Ishikawa (cell line): ENCODE measurements around the gene BTG1.

Experiments used
- CEBPB ChIP-seq: IDR thresholded peaks from 2 replicates; pipeline ENCODE4 v1.6.1; 2012
- CREB1 ChIP-seq: IDR thresholded peaks from 2 replicates; pipeline ENCODE4 v1.6.1; 2012; ENCODE audit warnings: low read depth
- EGR1 ChIP-seq: IDR thresholded peaks from 2 replicates; pipeline ENCODE4 v1.6.1; 2012
- EP300 ChIP-seq: IDR thresholded peaks from 2 replicates; pipeline ENCODE4 v1.6.1; 2012; ENCODE audit warnings: borderline replicate concordance
- FOXM1 ChIP-seq: IDR thresholded peaks from 2 replicates; pipeline ENCODE4 v1.6.1; 2012; ENCODE audit warnings: low read depth, borderline replicate concordance
- NFIC ChIP-seq: IDR thresholded peaks from 2 replicates; pipeline ENCODE4 v1.6.1; 2012
- RAD21 ChIP-seq: IDR thresholded peaks from 2 replicates; pipeline ENCODE4 v1.6.1; 2012; ENCODE audit warnings: low read depth
- TAF1 ChIP-seq: IDR thresholded peaks from 2 replicates; pipeline ENCODE4 v1.6.1; 2012; ENCODE audit warnings: low read depth, mild to moderate bottlenecking
- TCF12 ChIP-seq: IDR thresholded peaks from 2 replicates; pipeline ENCODE4 v1.6.1; 2012; ENCODE audit warnings: low read depth
- TEAD4 ChIP-seq: IDR thresholded peaks from 2 replicates; pipeline ENCODE4 v1.6.1; 2012
- YY1 ChIP-seq: IDR thresholded peaks from 2 replicates; pipeline ENCODE4 v1.6.1; 2012; ENCODE audit warnings: low read depth
- ZBTB7A ChIP-seq: IDR thresholded peaks from 2 replicates; pipeline ENCODE4 v1.6.1; 2012; ENCODE audit warnings: low read depth
- TF ChIP-seq, protein P1 (sequence below): IDR thresholded peaks from 2 replicates; pipeline ENCODE4 v1.6.1; 2012; ENCODE audit warnings: low read depth, mild to moderate bottlenecking
- TF ChIP-seq, protein P2 (sequence below): IDR thresholded peaks from 2 replicates; pipeline ENCODE4 v1.6.1; 2012
- TF ChIP-seq, protein P3 (sequence below): IDR thresholded peaks from 2 replicates; pipeline ENCODE4 v1.6.1; 2012

BTG1 gene

DNA sequence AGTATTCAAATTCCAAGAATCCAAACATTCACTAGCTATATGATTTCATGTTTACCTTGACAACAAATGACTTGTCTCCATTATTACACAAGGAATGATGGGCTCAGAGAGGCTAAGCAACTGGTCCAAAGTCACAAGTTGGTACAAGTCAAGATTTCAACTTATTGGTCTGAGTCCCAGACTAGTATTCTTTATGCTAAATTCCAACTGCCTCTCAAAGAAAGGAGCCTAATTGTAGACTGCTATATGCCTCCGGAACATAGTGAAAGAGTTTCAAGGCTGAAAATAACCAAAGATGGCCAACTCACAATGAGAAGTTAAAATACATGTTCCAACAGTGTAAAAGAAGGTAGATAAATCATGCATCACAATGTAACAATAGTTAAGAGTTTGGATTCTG lies 7.5 kb downstream of the BTG1 start:
- TF ChIP-seq, protein P1, sequence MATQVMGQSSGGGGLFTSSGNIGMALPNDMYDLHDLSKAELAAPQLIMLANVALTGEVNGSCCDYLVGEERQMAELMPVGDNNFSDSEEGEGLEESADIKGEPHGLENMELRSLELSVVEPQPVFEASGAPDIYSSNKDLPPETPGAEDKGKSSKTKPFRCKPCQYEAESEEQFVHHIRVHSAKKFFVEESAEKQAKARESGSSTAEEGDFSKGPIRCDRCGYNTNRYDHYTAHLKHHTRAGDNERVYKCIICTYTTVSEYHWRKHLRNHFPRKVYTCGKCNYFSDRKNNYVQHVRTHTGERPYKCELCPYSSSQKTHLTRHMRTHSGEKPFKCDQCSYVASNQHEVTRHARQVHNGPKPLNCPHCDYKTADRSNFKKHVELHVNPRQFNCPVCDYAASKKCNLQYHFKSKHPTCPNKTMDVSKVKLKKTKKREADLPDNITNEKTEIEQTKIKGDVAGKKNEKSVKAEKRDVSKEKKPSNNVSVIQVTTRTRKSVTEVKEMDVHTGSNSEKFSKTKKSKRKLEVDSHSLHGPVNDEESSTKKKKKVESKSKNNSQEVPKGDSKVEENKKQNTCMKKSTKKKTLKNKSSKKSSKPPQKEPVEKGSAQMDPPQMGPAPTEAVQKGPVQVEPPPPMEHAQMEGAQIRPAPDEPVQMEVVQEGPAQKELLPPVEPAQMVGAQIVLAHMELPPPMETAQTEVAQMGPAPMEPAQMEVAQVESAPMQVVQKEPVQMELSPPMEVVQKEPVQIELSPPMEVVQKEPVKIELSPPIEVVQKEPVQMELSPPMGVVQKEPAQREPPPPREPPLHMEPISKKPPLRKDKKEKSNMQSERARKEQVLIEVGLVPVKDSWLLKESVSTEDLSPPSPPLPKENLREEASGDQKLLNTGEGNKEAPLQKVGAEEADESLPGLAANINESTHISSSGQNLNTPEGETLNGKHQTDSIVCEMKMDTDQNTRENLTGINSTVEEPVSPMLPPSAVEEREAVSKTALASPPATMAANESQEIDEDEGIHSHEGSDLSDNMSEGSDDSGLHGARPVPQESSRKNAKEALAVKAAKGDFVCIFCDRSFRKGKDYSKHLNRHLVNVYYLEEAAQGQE: no peak
- TF ChIP-seq EGR1 (no peak), NFIC (no peak), CEBPB (no peak), FOXM1 (no peak), EP300 (no peak), TCF12 (no peak), TEAD4 (no peak), CREB1 (no peak), RAD21 (no peak), YY1 (no peak), ZBTB7A (no peak), TAF1 (no peak)
- TF ChIP-seq, protein P2, sequence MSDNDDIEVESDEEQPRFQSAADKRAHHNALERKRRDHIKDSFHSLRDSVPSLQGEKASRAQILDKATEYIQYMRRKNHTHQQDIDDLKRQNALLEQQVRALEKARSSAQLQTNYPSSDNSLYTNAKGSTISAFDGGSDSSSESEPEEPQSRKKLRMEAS: no peak
- TF ChIP-seq, protein P3, sequence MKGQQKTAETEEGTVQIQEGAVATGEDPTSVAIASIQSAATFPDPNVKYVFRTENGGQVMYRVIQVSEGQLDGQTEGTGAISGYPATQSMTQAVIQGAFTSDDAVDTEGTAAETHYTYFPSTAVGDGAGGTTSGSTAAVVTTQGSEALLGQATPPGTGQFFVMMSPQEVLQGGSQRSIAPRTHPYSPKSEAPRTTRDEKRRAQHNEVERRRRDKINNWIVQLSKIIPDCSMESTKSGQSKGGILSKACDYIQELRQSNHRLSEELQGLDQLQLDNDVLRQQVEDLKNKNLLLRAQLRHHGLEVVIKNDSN: no peak

DNA sequence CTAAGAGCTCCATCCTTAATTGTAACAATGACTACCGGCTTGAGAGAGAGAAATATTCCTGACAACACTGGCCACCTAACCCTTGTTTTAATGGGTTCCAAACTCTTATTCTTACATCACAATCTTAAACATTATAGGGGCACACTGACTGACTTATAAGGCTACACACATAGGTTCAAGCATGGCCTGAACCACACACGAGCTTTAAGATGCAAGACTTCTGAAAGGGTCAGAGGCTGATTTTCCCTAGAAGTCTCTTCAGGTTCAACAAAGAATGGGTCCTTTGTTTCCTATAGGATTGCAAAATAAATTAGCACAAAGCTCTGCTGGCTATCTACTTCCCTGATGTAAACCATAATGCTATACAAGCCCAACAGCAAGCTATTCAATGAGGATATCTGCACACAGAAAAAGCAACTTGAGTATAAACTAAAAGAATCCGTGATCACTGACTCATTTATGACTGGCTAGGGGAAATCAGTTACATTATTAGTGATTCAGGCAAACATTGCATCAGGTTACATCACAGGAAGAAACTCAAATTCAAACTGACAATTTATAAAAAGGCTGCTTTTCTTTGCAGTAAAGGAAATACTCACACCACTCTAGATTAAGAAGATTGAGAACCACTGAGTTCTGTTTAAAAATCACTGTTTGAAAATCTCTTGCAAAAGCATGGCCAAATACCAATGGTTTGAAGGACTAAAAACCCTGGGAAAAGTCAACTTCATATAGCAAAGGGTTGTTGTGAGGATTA lies 8.5 kb downstream of the BTG1 start:
- TF ChIP-seq ZBTB7A (no peak), EGR1 (no peak), TAF1 (no peak), NFIC (no peak), CREB1 (no peak)

DNA sequence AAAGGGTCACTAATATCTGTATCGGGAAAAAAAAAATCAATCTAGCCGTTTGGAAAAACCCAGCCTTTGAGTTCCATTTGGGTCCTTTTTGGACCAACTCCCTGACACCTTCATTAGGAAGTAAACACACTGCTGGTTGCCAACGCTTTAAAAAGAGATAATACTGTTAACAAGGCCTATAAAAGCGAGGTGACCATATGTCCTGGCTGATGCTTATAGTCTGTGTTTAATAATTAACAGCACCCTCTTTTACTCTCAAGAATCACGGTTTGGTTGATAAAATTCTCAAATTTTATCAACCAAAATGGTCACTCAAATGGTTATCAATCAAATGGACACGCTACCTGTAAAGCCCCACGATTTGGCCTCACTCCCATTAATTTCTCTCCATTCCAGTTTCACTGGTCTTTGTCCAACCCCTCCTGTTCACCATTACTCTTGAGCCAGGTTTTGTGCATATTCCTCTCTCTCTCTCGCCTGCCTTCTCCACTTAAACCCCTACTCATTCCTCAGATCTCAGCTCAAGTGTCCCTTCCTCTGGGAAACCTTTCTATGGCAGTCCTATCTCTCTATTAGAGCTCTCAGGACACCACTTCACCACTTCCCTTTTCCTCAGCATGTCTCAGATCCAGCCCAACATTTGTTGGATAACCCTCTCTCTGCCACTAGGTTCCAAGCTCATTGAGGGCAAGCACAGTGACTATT lies 9.5 kb downstream of the BTG1 start:
- no peak for TF ChIP-seq CEBPB
- TF ChIP-seq, protein P3: no peak
- TF ChIP-seq TEAD4: no peak
- no peak for TF ChIP-seq TAF1
- TF ChIP-seq TCF12: no peak
- TF ChIP-seq EGR1: no peak
- no peak for TF ChIP-seq FOXM1
- no peak for TF ChIP-seq YY1
- TF ChIP-seq, protein P2: no peak
- no peak for TF ChIP-seq NFIC
- no peak for TF ChIP-seq RAD21
- TF ChIP-seq, protein P1: no peak
- TF ChIP-seq ZBTB7A: no peak
- no peak for TF ChIP-seq CREB1
- no peak for TF ChIP-seq EP300

DNA sequence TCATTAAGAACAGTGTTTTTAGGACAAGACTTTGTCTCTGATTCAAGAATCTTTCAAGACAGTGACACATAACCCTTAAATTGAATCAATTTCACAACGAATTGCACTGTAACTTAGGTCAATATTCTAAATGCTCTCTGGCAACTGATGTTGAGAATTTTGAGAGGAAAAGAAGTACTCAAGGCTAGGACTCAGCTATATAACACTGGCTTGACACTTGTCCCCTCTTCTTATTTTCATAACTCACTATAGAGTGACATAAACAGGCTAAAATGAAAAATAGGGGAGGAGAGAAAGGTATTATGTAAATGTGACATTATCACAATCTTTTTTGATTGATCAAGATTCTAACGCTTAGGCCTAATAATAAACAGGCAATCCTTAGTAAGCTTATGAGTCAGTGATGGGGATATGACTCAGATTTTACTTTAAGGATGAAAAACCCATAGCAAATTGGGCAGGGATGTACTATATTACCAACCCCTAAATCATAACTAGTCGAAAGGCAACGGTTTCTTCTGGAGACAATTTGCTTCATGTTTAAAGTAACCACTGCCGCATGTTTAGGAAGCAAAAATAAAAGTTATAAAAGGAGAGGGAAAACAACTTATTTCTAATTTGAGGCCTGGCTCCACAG lies 10.9 kb downstream of the BTG1 start:
- TF ChIP-seq, protein P1: no peak
- no peak for TF ChIP-seq TAF1
- TF ChIP-seq EGR1: no peak
